ENCODE data around the gene RCE1.

RCE1 gene

GRCh38 chr11:66843776-66844495 is 695 bp downstream of the RCE1 start:
- Mint-ChIP-seq H3K4me3 (peak overlapping the region; percentile 94), H3K36me3 (ENCODE audit: low read depth) (peaks cover 6% of the 10 kb centered on the region), H3K9me3 (no peaks in the 10 kb centered on the region), H3K4me1 (peaks cover 30% of the 10 kb centered on the region), H3K27ac (peak overlapping the region; percentile 87), H3K27me3 (ENCODE audit: low read depth, poor library complexity) (no peaks in the 10 kb centered on the region)
- no peak for DNase-seq
- no peak for TF ChIP-seq CTCF (IDR thresholded peaks at IDR 0.05)

- TF ChIP-seq CTCF (IDR thresholded peaks at IDR 0.05): no peak
- H3K27ac Mint-ChIP-seq: peak overlapping the region; percentile 87
- no peak for DNase-seq
- H3K9me3 Mint-ChIP-seq: no peaks in the 10 kb centered on the region
- H3K4me3 Mint-ChIP-seq: peak overlapping the region; percentile 94
- peaks cover 6% of the 10 kb centered on the region for H3K36me3 Mint-ChIP-seq (ENCODE audit: low read depth)
- H3K27me3 Mint-ChIP-seq (ENCODE audit: low read depth, poor library complexity): no peaks in the 10 kb centered on the region
- H3K4me1 Mint-ChIP-seq: peaks cover 30% of the 10 kb centered on the region
Observed at GRCh38 chr11:66844496-66845142, 1.4 kb downstream of the RCE1 start.

GRCh38 chr11:66845143-66845875 is 2.1 kb downstream of the RCE1 start:
- H3K27me3 Mint-ChIP-seq (ENCODE audit: low read depth, poor library complexity): no peaks in the 10 kb centered on the region
- peak overlapping the region; percentile 94 for H3K4me3 Mint-ChIP-seq
- H3K9me3 Mint-ChIP-seq: no peaks in the 10 kb centered on the region
- no peak for TF ChIP-seq CTCF (IDR thresholded peaks at IDR 0.05)
- H3K36me3 Mint-ChIP-seq (ENCODE audit: low read depth): peaks cover 6% of the 10 kb centered on the region
- no peak for DNase-seq
- peak overlapping the region; percentile 69 for H3K27ac Mint-ChIP-seq
- H3K4me1 Mint-ChIP-seq: peaks cover 30% of the 10 kb centered on the region

- no peak overlapping the region for H3K27ac Mint-ChIP-seq
- H3K9me3 Mint-ChIP-seq: no peaks in the 10 kb centered on the region
- peaks cover 6% of the 10 kb centered on the region for H3K36me3 Mint-ChIP-seq (ENCODE audit: low read depth)
- no peak for TF ChIP-seq CTCF (IDR thresholded peaks at IDR 0.05)
- peak overlapping the region; percentile 20 for H3K4me3 Mint-ChIP-seq
- H3K4me1 Mint-ChIP-seq: peaks cover 30% of the 10 kb centered on the region
- DNase-seq: no peak
- H3K27me3 Mint-ChIP-seq (ENCODE audit: low read depth, poor library complexity): no peaks in the 10 kb centered on the region
Observed at GRCh38 chr11:66845876-66846212, 2.6 kb downstream of the RCE1 start.

- H3K9me3 Mint-ChIP-seq: no peaks in the 10 kb centered on the region
- no peak overlapping the region for H3K4me3 Mint-ChIP-seq
- H3K36me3 Mint-ChIP-seq (ENCODE audit: low read depth): peaks cover 6% of the 10 kb centered on the region
- no peaks in the 10 kb centered on the region for H3K27me3 Mint-ChIP-seq (ENCODE audit: low read depth, poor library complexity)
- H3K27ac Mint-ChIP-seq: peak overlapping the region; percentile 70
- peaks cover 26% of the 10 kb centered on the region for H3K4me1 Mint-ChIP-seq
- DNase-seq: no peak
- TF ChIP-seq CTCF (IDR thresholded peaks at IDR 0.05): no peak
Observed at GRCh38 chr11:66846671-66847091, 3.4 kb downstream of the RCE1 start.
